IMR-90 (cell line): ENCODE data around the gene PPP1R13L. TPM values are rescaled to one million over a fixed set of nuclear protein-coding genes. Genes with fewer than 3 reads are reported as not detected.

Source experiments
- ATAC-seq: fragments of 200-7000 bp; cut with Tn5 transposase; 2 replicates; pipeline ENCODE4 v1.9.1; 2020; ENCODE audit warnings: low read depth, mild to moderate bottlenecking, moderate library complexity
- BruUV-seq: library from RNA; stranded (reverse); fragments of 400-500 nt; replicated peaks from 2 replicates; lab custom pipeline; 2021; lab: Mats Ljungman, UMichigan
- CTCF ChIA-PET: fragments of 300-600 bp; formaldehyde crosslinking; extraction: SDS; loops from one replicate; lab custom pipeline; 2021; ENCODE audit warnings: antibody characterized with exemption; lab: Yijun Ruan, JAX
- POLR2A ChIA-PET: fragments of 300-600 bp; sonication (Branson Sonifier 250); formaldehyde crosslinking; loops from one replicate; lab custom pipeline; 2022; ENCODE audit warnings: antibody characterized with exemption; ENCODE audit not compliant: unreplicated experiment; lab: Charles Lee
- DNase-seq: peaks from one replicate; pipeline ENCODE4 v3.0.0; 2013
- H2AFZ ChIP-seq: replicated peaks from 2 replicates; pipeline ENCODE3; 2013; ENCODE audit warnings: low read length, mild to moderate bottlenecking; ENCODE audit not compliant: poor library complexity
- H2AK5ac ChIP-seq: 2 replicates; pipeline ENCODE4 v1.6.1; 2013; ENCODE audit warnings: low read depth, low read length, inconsistent platforms
- H2AK9ac ChIP-seq: replicated peaks from 2 replicates; pipeline ENCODE3; 2013; ENCODE audit warnings: mild to moderate bottlenecking, low read depth, low read length, moderate library complexity; ENCODE audit not compliant: poor library complexity
- H2BK120ac ChIP-seq: 2 replicates; pipeline ENCODE4 v1.6.1; 2013; ENCODE audit warnings: low read depth, low read length, inconsistent platforms
- H2BK15ac ChIP-seq: 3 replicates; pipeline ENCODE4 v1.6.1; 2013; ENCODE audit warnings: low read depth, low read length, inconsistent platforms
- H2BK20ac ChIP-seq: 2 replicates; pipeline ENCODE4 v1.6.1; 2013; ENCODE audit warnings: low read depth, mild to moderate bottlenecking, inconsistent platforms, low read length, moderate library complexity
- H2BK5ac ChIP-seq: 2 replicates; pipeline ENCODE4 v1.6.1; 2013; ENCODE audit warnings: mild to moderate bottlenecking, low read depth, low read length, inconsistent platforms; ENCODE audit not compliant: poor library complexity, severe bottlenecking
- H3K14ac ChIP-seq: replicated peaks from 2 replicates; pipeline ENCODE4 v1.6.1; 2013; ENCODE audit warnings: low read depth, low read length, inconsistent platforms
- H3K18ac ChIP-seq: 2 replicates; pipeline ENCODE4 v1.6.1; 2013; ENCODE audit warnings: low read depth, low read length, control low read depth
- H3K23ac ChIP-seq: 2 replicates; pipeline ENCODE4 v1.6.1; 2013; ENCODE audit warnings: low read depth, low read length, inconsistent platforms
- H3K27ac ChIP-seq: 2 replicates; pipeline ENCODE4 v1.5.1; 2013; ENCODE audit warnings: mild to moderate bottlenecking, control low read depth, low read length; ENCODE audit not compliant: insufficient read depth
- H3K27me3 ChIP-seq: 2 replicates; pipeline ENCODE4 v1.6.1; 2013; ENCODE audit warnings: low read length; ENCODE audit not compliant: control insufficient read depth, insufficient read depth
- H3K36me3 ChIP-seq: 2 replicates; pipeline ENCODE4 v1.6.1; 2013; ENCODE audit warnings: low read length, mixed read lengths; ENCODE audit not compliant: control insufficient read depth, insufficient read depth
- H3K4ac ChIP-seq: 2 replicates; pipeline ENCODE4 v1.6.1; 2013; ENCODE audit warnings: low read depth, low read length, inconsistent platforms
- H3K4me1 ChIP-seq: 2 replicates; pipeline ENCODE4 v1.6.1; 2013; ENCODE audit warnings: low read length, mixed read lengths; ENCODE audit not compliant: control insufficient read depth, insufficient read depth
- H3K4me2 ChIP-seq: 2 replicates; pipeline ENCODE4 v1.6.1; 2013; ENCODE audit warnings: low read depth, mild to moderate bottlenecking, control low read depth, low read length, moderate library complexity
- H3K4me3 ChIP-seq: 2 replicates; pipeline ENCODE4 v1.5.1; 2013; ENCODE audit warnings: low read depth, mild to moderate bottlenecking, control low read depth, low read length, moderate library complexity; ENCODE audit not compliant: insufficient read depth
- H3K56ac ChIP-seq: 2 replicates; pipeline ENCODE4 v1.6.1; 2013; ENCODE audit warnings: low read length, inconsistent platforms; ENCODE audit not compliant: insufficient read depth; ENCODE audit errors: extremely low read depth
- H3K79me1 ChIP-seq, 2 experiments: 2 replicates each; pipeline ENCODE4 v1.6.1; 2013; ENCODE audit warnings: low read length in 2 of 2, inconsistent platforms in 1 of 2, low read depth in 1 of 2
- H3K9ac ChIP-seq: 2 replicates; pipeline ENCODE4 v1.6.1; 2013; ENCODE audit warnings: low read depth, low read length, control low read depth
- H3K9me1 ChIP-seq: 2 replicates; pipeline ENCODE4 v1.6.1; 2013; ENCODE audit warnings: low read length, inconsistent platforms; ENCODE audit not compliant: insufficient read depth
- H3K9me3 ChIP-seq: 2 replicates; pipeline ENCODE4 v1.6.1; 2013; ENCODE audit warnings: low read length; ENCODE audit not compliant: control insufficient read depth, insufficient read depth
- H4K20me1 ChIP-seq: 2 replicates; pipeline ENCODE4 v1.6.1; 2013; ENCODE audit warnings: low read length, inconsistent platforms; ENCODE audit not compliant: insufficient read depth
- H4K5ac ChIP-seq: 2 replicates; pipeline ENCODE4 v1.6.1; 2013; ENCODE audit warnings: mild to moderate bottlenecking, low read depth, low read length, control low read depth
- H4K8ac ChIP-seq, 2 experiments: 2 replicates each; pipeline ENCODE4 v1.6.1; 2013; ENCODE audit warnings: low read depth in 2 of 2, low read length in 2 of 2, control low read depth in 1 of 2, inconsistent platforms in 1 of 2
- H4K91ac ChIP-seq: 2 replicates; pipeline ENCODE4 v1.6.1; 2013; ENCODE audit warnings: low read depth, low read length, inconsistent platforms; ENCODE audit not compliant: insufficient read depth
- BHLHE40 ChIP-seq: fragments of 150-350 bp; IDR thresholded peaks from 2 replicates; pipeline ENCODE4 v1.6.1; 2016; ENCODE audit warnings: mild to moderate bottlenecking, low read depth, low read length
- CEBPB ChIP-seq: IDR thresholded peaks from 2 replicates; pipeline ENCODE4 v1.6.1; 2012; ENCODE audit warnings: low read depth, low read length, improper control_type of control experiment
- CHD1 ChIP-seq: IDR thresholded peaks from 2 replicates; pipeline ENCODE4 v1.6.1; 2012; ENCODE audit warnings: low read depth, low read length, improper control_type of control experiment
- FOS ChIP-seq: fragments of 150-350 bp; IDR thresholded peaks from 2 replicates; pipeline ENCODE4 v1.6.1; 2016; ENCODE audit warnings: low read depth, low read length
- MAFK ChIP-seq: IDR thresholded peaks from 2 replicates; pipeline ENCODE4 v1.6.1; 2012; ENCODE audit warnings: low read depth, low read length, improper control_type of control experiment
- MAZ ChIP-seq: IDR thresholded peaks from 2 replicates; pipeline ENCODE4 v1.6.1; 2012; ENCODE audit warnings: low read depth, mild to moderate bottlenecking, low read length, improper control_type of control experiment, moderate library complexity, borderline replicate concordance
- MXI1 ChIP-seq: IDR thresholded peaks from 2 replicates; pipeline ENCODE4 v1.6.1; 2012; ENCODE audit warnings: low read depth, mild to moderate bottlenecking, low read length, moderate library complexity, borderline replicate concordance
- NFE2L2 ChIP-seq: fragments of 150-350 bp; IDR thresholded peaks from 2 replicates; pipeline ENCODE4 v1.6.1; 2016; ENCODE audit warnings: low read depth, mild to moderate bottlenecking, low read length
- POLR2A ChIP-seq: IDR thresholded peaks from 2 replicates; pipeline ENCODE4 v1.6.1; 2012; ENCODE audit warnings: mild to moderate bottlenecking, low read depth, low read length
- RAD21 ChIP-seq: IDR thresholded peaks from 2 replicates; pipeline ENCODE4 v1.6.1; 2012; ENCODE audit warnings: low read length, improper control_type of control experiment
- RCOR1 ChIP-seq: IDR thresholded peaks from 2 replicates; pipeline ENCODE4 v1.6.1; 2012; ENCODE audit warnings: mild to moderate bottlenecking, low read length, improper control_type of control experiment; ENCODE audit not compliant: insufficient replicate concordance
- RFX5 ChIP-seq: IDR thresholded peaks from 2 replicates; pipeline ENCODE4 v1.8.0; 2012; ENCODE audit warnings: low read depth, mild to moderate bottlenecking, low read length, moderate library complexity
- SMC3 ChIP-seq: fragments of 150-350 bp; IDR thresholded peaks from 2 replicates; pipeline ENCODE4 v1.6.1; 2016; ENCODE audit warnings: low read depth, mild to moderate bottlenecking, antibody characterized with exemption, low read length, moderate library complexity
- WGBS, 2 experiments: methylation state at CpG; one replicate each; pipeline versions ENCODE4 v1.1.5 to v1.1.7; 2013; ENCODE audit warnings: missing lambda C conversion rate in 2 of 2; ENCODE audit not compliant: insufficient read length in 1 of 2; ENCODE audit errors: extremely low coverage in 2 of 2; 5-methylcytosine and 5-hydroxymethylcytosine counted together
- dilution Hi-C: fragments of 300-500 bp; cut with HindIII; formaldehyde crosslinking; loops from one replicate; pipeline ENCODE4 v1.14.3; 2018; ENCODE audit warnings: low sequenced_read_pairs; ENCODE audit not compliant: unreplicated experiment
- in situ Hi-C: fragments of 300-500 bp; cut with MboI; formaldehyde crosslinking; loops from 3 replicates; pipeline ENCODE4 v1.14.3; 2019; ENCODE audit warnings: low sequenced_read_pairs, inconsistent platforms, mixed read lengths
- intact Hi-C: fragments of 100-400 bp; cut with micrococcal nuclease; formaldehyde crosslinking; loops from 2 replicates; pipeline ENCODE4 v1.10.0; 2022
- polyA plus RNA-seq, 3 experiments: library from polyadenylated mRNA; depleted of rRNA; stranded (reverse); fragments of >200 nt; gene quantifications; 2 replicates each; pipeline ENCODE4 v1.2.3, GENCODE V29; 2012; ENCODE audit warnings: low replicate concordance in 1 of 3
- total RNA-seq: library from RNA; depleted of rRNA; stranded (reverse); fragments of >200 nt; gene quantifications from 2 replicates; pipeline ENCODE4 v1.2.3, GENCODE V29; 2012
- TF ChIP-seq, protein P1 (sequence below): conservative IDR thresholded peaks from 2 replicates; pipeline ENCODE4 v1.5.1; 2012; ENCODE audit warnings: mild to moderate bottlenecking, low read depth, low read length, improper control_type of control experiment
- TF ChIP-seq, protein P2 (sequence below): fragments of 150-350 bp; IDR thresholded peaks from 2 replicates; pipeline ENCODE4 v1.6.1; 2016; ENCODE audit warnings: low read depth, mild to moderate bottlenecking, low read length, moderate library complexity, borderline replicate concordance

Gene PPP1R13L
- total and polyA plus RNA-seq, 2 of the 4 experiments (the other 2 are of a cell fraction), result 3.0 to 13.3 TPM

DNA sequence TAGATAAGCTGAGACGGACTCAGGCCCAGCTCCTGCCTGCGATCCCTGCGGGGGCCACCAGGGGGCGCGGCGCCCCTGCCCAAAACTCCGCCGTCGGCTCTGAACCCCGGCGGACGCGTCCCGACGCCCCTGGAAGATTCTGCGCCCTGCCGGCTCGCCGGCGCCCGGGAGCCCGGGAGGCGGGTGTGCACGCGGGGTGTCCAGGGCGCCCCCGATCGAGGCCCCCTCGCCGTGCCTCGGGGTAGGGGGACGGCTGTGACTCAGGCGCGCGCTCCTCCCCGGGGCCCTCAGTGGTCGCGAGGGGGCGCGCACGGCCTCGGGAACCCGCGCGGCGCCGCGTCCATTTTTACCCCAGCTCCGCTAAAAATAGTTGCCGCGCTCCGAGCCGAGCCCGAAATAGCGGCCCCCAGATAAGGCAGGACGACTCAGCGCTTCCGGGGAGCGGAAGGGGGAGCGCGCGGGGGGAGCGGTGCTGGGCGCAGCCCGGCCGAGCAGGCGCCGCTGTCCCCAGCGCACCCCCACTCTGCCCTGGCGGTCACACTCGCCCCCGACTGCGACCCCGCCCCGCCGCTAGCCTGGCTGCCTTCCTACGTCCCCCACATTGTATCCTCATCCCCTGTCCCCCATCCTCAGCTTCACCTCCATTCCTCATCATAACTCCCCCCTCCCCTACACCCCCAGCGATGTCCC lies 34.8 kb upstream of the PPP1R13L start:
- in situ Hi-C loops, result loop anchor here (5.0 kb wide), 1 partner anchor 38 kb away; no protein-coding TSS in a partner anchor
- TF ChIP-seq NFE2L2 (no peak; the same call in 1 of the 2 replicates), MAZ (peak; percentile 94; the same call in 1 of the 2 replicates), RCOR1 (no peak), POLR2A (peak; percentile 75), CEBPB (no peak), SMC3 (peak; percentile 84), BHLHE40 (no peak), FOS (peak; percentile 49), MXI1 (peak; percentile 16; the same call in 1 of the 2 replicates), RAD21 (peak; percentile 82), RFX5 (no peak), MAFK (no peak), CHD1 (peak; percentile 85; the same call in 1 of the 2 replicates)
- TF ChIP-seq, protein P1, sequence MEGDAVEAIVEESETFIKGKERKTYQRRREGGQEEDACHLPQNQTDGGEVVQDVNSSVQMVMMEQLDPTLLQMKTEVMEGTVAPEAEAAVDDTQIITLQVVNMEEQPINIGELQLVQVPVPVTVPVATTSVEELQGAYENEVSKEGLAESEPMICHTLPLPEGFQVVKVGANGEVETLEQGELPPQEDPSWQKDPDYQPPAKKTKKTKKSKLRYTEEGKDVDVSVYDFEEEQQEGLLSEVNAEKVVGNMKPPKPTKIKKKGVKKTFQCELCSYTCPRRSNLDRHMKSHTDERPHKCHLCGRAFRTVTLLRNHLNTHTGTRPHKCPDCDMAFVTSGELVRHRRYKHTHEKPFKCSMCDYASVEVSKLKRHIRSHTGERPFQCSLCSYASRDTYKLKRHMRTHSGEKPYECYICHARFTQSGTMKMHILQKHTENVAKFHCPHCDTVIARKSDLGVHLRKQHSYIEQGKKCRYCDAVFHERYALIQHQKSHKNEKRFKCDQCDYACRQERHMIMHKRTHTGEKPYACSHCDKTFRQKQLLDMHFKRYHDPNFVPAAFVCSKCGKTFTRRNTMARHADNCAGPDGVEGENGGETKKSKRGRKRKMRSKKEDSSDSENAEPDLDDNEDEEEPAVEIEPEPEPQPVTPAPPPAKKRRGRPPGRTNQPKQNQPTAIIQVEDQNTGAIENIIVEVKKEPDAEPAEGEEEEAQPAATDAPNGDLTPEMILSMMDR, result peak; percentile 84
- TF ChIP-seq, protein P2, sequence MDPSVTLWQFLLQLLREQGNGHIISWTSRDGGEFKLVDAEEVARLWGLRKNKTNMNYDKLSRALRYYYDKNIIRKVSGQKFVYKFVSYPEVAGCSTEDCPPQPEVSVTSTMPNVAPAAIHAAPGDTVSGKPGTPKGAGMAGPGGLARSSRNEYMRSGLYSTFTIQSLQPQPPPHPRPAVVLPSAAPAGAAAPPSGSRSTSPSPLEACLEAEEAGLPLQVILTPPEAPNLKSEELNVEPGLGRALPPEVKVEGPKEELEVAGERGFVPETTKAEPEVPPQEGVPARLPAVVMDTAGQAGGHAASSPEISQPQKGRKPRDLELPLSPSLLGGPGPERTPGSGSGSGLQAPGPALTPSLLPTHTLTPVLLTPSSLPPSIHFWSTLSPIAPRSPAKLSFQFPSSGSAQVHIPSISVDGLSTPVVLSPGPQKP, result peak; percentile 96; the same call in 1 of the 2 replicates

More for the DNA sequence above, 34.8 kb upstream of the PPP1R13L start:
- dilution Hi-C loops, result no loop called here
- Histone ChIP-seq H2BK20ac (peak overlapping the region; percentile 88; the same call in 1 of the 2 replicates), H3K4me2 (peak overlapping the region; percentile 69), H2AK9ac (peak overlapping the region; percentile 75), H3K56ac (no peak overlapping the region), H3K23ac (peak overlapping the region; percentile 79), H3K9me3 (no peaks in the 10 kb centered on the region), H2BK120ac (peak overlapping the region; percentile 89), H2BK5ac (peak overlapping the region; percentile 78), H4K91ac (peak overlapping the region; percentile 89), H3K27ac (peak overlapping the region; percentile 62), H2BK15ac (peak overlapping the region; percentile 88; the same call in 2 of the 3 replicates), H3K4me1 (peaks cover 17% of the 10 kb centered on the region), H3K18ac (peak overlapping the region; percentile 56), H3K9me1 (no peaks in the 10 kb centered on the region), H2AK5ac (peak overlapping the region; percentile 99), H4K20me1 (no peaks in the 10 kb centered on the region), H3K4ac (peak overlapping the region; percentile 94), H3K36me3 (no peaks in the 10 kb centered on the region), H4K8ac (peak overlapping the region; percentile 48 to 97), H3K4me3 (peak overlapping the region; percentile 64), H2AFZ (peak overlapping the region; percentile 87), H4K5ac (peak overlapping the region; percentile 81), H3K14ac (peak overlapping the region; percentile 92), H3K79me1 (peaks cover 0 to 23% of the 10 kb centered on the region in 2 experiments; a peak in 2 of 4 replicates), H3K27me3 (no peaks in the 10 kb centered on the region), H3K9ac (peak overlapping the region; percentile 46)
- WGBS, 2 experiments, result 0% methylated on average over 42 of the region's 78 CpGs; no CpG with 5 or more reads in 1 of the 2 experiments
- intact Hi-C loops, result loop anchor here (1.0 kb wide), 3 partner anchors 28 to 46 kb away; partner anchors contain the start of gene FOSB
- peak; percentile 72 for DNase-seq
- ATAC-seq, result peak; percentile 72
- BruUV-seq, result no TSS peak
- ChIA-PET POLR2A (interaction anchor here (0.9 kb wide), 1 partner anchor 39 kb away, joined by 4 read pairs; no protein-coding TSS in a partner anchor), CTCF (interaction anchor here (0.6 to 3.3 kb wide), 24 partner anchors 8 to 254 kb away, joined by 3 to 87 read pairs (median 6); partner anchors contain the start of genes FOSB and SNRPD2)
